ENCODE measurements around the gene CTCFL. TPM values are rescaled to one million over a fixed set of nuclear protein-coding genes. Genes with fewer than 3 reads are reported as not detected.

CTCFL gene
- total and polyA plus RNA-seq, 2 donors (not counting 1 experiment from before 2014, with no cell fraction given), result not detected

GRCh38 chr20:57553376-57554018 is 28.6 kb upstream of the CTCFL start:
- no peaks in the 10 kb centered on the region for H3K9me3 ChIP-seq (ENCODE audit: control insufficient read depth, insufficient read depth, low read depth, low read length)
- H3K4me1 ChIP-seq (ENCODE audit: control insufficient read depth, extremely low read depth, insufficient read depth, low read length), result no peaks in the 10 kb centered on the region
- H3K4me2 ChIP-seq (ENCODE audit: extremely low read depth, insufficient read depth, low read length), result no peak overlapping the region
- no peak for DNase-seq (ENCODE audit: low read depth in 2 of 2)
- TF ChIP-seq CTCF (conservative IDR thresholded peaks at IDR 0.05 in 1 of 2, IDR thresholded peaks at IDR 0.05 in 1 of 2; ENCODE audit: low read depth in 1 of 2, low read length in 2 of 2), result no peak
- no peak for TF ChIP-seq EZH2 (IDR thresholded peaks at IDR 0.05; ENCODE audit: low read length, missing control alignments)
- no peaks in the 10 kb centered on the region for H3K79me2 ChIP-seq (ENCODE audit: control insufficient read depth, insufficient read depth, low read length)
- H2AFZ ChIP-seq (ENCODE audit: low read length), result no peak overlapping the region
- peaks cover 3% of the 10 kb centered on the region for H3K27me3 ChIP-seq (ENCODE audit: control insufficient read depth, insufficient read depth, low read length)
- no peak overlapping the region for H3K9ac ChIP-seq (ENCODE audit: insufficient read depth, low read length)
- no peak overlapping the region for H3K27ac ChIP-seq (ENCODE audit: insufficient read depth, low read length)
- no peaks in the 10 kb centered on the region for H4K20me1 ChIP-seq (ENCODE audit: control insufficient read depth, extremely low read depth, insufficient read depth, low read length)
- no peak overlapping the region for H3K4me3 ChIP-seq (replicated peaks in 1 of 4; ENCODE audit: control extremely low read depth in 1 of 4, insufficient read depth in 1 of 4, low read depth in 3 of 4, low read length in 4 of 4)
- no peaks in the 10 kb centered on the region for H3K36me3 ChIP-seq (ENCODE audit: control insufficient read depth, insufficient read depth, low read length)

GRCh38 chr20:57552471-57552870 is 27.5 kb upstream of the CTCFL start:
- TF ChIP-seq CTCF (conservative IDR thresholded peaks at IDR 0.05 in 1 of 2, IDR thresholded peaks at IDR 0.05 in 1 of 2; ENCODE audit: low read depth in 1 of 2, low read length in 2 of 2), result no peak
- no peak for TF ChIP-seq EZH2 (IDR thresholded peaks at IDR 0.05; ENCODE audit: low read length, missing control alignments)
- no peak for DNase-seq (ENCODE audit: low read depth in 2 of 2)
- H3K27me3 ChIP-seq (ENCODE audit: control insufficient read depth, insufficient read depth, low read length), result peaks cover under 1% of the 10 kb centered on the region

GRCh38 chr20:57548177-57549058 is 23.5 kb upstream of the CTCFL start:
- Histone ChIP-seq H3K4me2 (ENCODE audit: extremely low read depth, insufficient read depth, low read length) (no peak overlapping the region), H3K36me3 (ENCODE audit: control insufficient read depth, insufficient read depth, low read length) (no peaks in the 10 kb centered on the region), H4K20me1 (ENCODE audit: control insufficient read depth, extremely low read depth, insufficient read depth, low read length) (no peaks in the 10 kb centered on the region), H3K4me1 (ENCODE audit: control insufficient read depth, extremely low read depth, insufficient read depth, low read length) (no peaks in the 10 kb centered on the region), H3K27me3 (ENCODE audit: control insufficient read depth, insufficient read depth, low read length) (no peaks in the 10 kb centered on the region), H3K9me3 (ENCODE audit: control insufficient read depth, insufficient read depth, low read depth, low read length) (no peaks in the 10 kb centered on the region), H3K9ac (ENCODE audit: insufficient read depth, low read length) (no peak overlapping the region), H3K27ac (ENCODE audit: insufficient read depth, low read length) (no peak overlapping the region), H3K79me2 (ENCODE audit: control insufficient read depth, insufficient read depth, low read length) (no peaks in the 10 kb centered on the region), H3K4me3 (replicated peaks in 1 of 4; ENCODE audit: control extremely low read depth in 1 of 4, insufficient read depth in 1 of 4, low read depth in 3 of 4, low read length in 4 of 4) (no peak overlapping the region), H2AFZ (ENCODE audit: low read length) (no peak overlapping the region)
- peak in 1 of 2 donors; percentile 10 for DNase-seq (ENCODE audit: low read depth in 2 of 2)
- TF ChIP-seq CTCF (conservative IDR thresholded peaks at IDR 0.05 in 1 of 2, IDR thresholded peaks at IDR 0.05 in 1 of 2; ENCODE audit: low read depth in 1 of 2, low read length in 2 of 2) (no peak), EZH2 (IDR thresholded peaks at IDR 0.05; ENCODE audit: low read length, missing control alignments) (no peak)

More at GRCh38 chr20:57552471-57552870, 27.5 kb upstream of the CTCFL start:
- Histone ChIP-seq H3K27ac (ENCODE audit: insufficient read depth, low read length) (no peak overlapping the region), H3K9me3 (ENCODE audit: control insufficient read depth, insufficient read depth, low read depth, low read length) (no peaks in the 10 kb centered on the region), H3K4me3 (replicated peaks in 1 of 4; ENCODE audit: control extremely low read depth in 1 of 4, insufficient read depth in 1 of 4, low read depth in 3 of 4, low read length in 4 of 4) (no peak overlapping the region), H4K20me1 (ENCODE audit: control insufficient read depth, extremely low read depth, insufficient read depth, low read length) (no peaks in the 10 kb centered on the region), H3K36me3 (ENCODE audit: control insufficient read depth, insufficient read depth, low read length) (no peaks in the 10 kb centered on the region), H3K4me2 (ENCODE audit: extremely low read depth, insufficient read depth, low read length) (no peak overlapping the region), H2AFZ (ENCODE audit: low read length) (no peak overlapping the region), H3K9ac (ENCODE audit: insufficient read depth, low read length) (no peak overlapping the region), H3K79me2 (ENCODE audit: control insufficient read depth, insufficient read depth, low read length) (no peaks in the 10 kb centered on the region), H3K4me1 (ENCODE audit: control insufficient read depth, extremely low read depth, insufficient read depth, low read length) (no peaks in the 10 kb centered on the region)

Measured in fibroblast of lung (primary cell).